ENCODE data around the gene EQTN.

DNA sequence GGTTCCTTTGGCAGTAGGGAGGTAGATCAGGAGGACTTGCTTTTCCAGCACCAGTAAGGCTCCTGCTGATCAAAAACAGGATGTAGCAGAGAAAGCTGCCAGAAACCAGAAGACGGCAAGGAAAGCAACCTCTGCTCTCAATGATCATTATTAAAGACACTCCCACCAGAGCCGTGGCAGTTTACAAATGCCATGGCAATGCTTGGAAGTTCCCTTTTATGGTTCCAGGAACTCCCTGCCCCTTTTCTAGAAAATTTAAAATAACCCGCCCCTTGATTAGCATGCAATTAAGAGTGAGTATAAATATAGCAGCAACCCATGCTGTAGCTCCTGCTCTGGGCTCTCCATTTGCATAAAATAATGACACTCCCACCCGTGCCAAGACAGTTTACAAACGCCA, 16.1 kb downstream of the EQTN start:
- no peak for TF ChIP-seq GATA2 (IDR thresholded peaks at IDR 0.05; ENCODE audit: low read depth, low read length)
- no peak for TF ChIP-seq GATA3 (IDR thresholded peaks at IDR 0.05; ENCODE audit: low read depth, low read length)
